Endodermal cell (in vitro differentiated cells): ENCODE measurements around the gene KCNQ5. TPM values are rescaled to one million over a fixed set of nuclear protein-coding genes. Genes with fewer than 3 reads are reported as not detected.

Experiments
- DNase-seq: peaks from one replicate; pipeline ENCODE4 v3.0.0-alpha.2; 2017
- H3K27ac ChIP-seq: 2 replicates; pipeline ENCODE4 v1.5.1; 2013; ENCODE audit warnings: mild to moderate bottlenecking, low read depth, low read length, moderate library complexity
- H3K27me3 ChIP-seq: 2 replicates; pipeline ENCODE4 v1.6.1; 2013; ENCODE audit warnings: mild to moderate bottlenecking, low read length, moderate library complexity; ENCODE audit not compliant: insufficient read depth, control insufficient read depth, poor library complexity, severe bottlenecking
- H3K36me3 ChIP-seq: 2 replicates; pipeline ENCODE4 v1.7.0; 2013; ENCODE audit warnings: mild to moderate bottlenecking, low read length, moderate library complexity; ENCODE audit not compliant: control insufficient read depth, insufficient read depth
- H3K4me1 ChIP-seq: one replicate; pipeline ENCODE4 v1.7.0; 2013; ENCODE audit warnings: low read length; ENCODE audit not compliant: control insufficient read depth, insufficient read depth
- H3K4me3 ChIP-seq: 2 replicates; pipeline ENCODE4 v1.5.1; 2013; ENCODE audit warnings: mild to moderate bottlenecking, low read length, moderate library complexity
- H3K9ac ChIP-seq: 2 replicates; pipeline ENCODE4 v1.6.1; 2013; ENCODE audit warnings: mild to moderate bottlenecking, low read length, moderate library complexity; ENCODE audit not compliant: poor library complexity, severe bottlenecking; ENCODE audit errors: extremely low read depth
- H3K9me3 ChIP-seq: 2 replicates; pipeline ENCODE4 v1.6.1; 2013; ENCODE audit warnings: mild to moderate bottlenecking, low read length, moderate library complexity; ENCODE audit not compliant: control insufficient read depth
- H3K27ac Mint-ChIP-seq: 2 replicates; pipeline ENCODE4 v1.8.0; 2020; ENCODE audit warnings: mixed read lengths
- H3K27me3 Mint-ChIP-seq: 2 replicates; pipeline ENCODE4 v1.8.0; 2021; ENCODE audit warnings: mild to moderate bottlenecking, mixed read lengths; ENCODE audit not compliant: insufficient read depth
- H3K36me3 Mint-ChIP-seq: 2 replicates; pipeline ENCODE4 v1.8.0; 2020; ENCODE audit warnings: low read depth, mixed read lengths
- H3K4me1 Mint-ChIP-seq: 2 replicates; pipeline ENCODE4 v1.8.0; 2020; ENCODE audit warnings: mixed read lengths
- H3K4me3 Mint-ChIP-seq: 2 replicates; pipeline ENCODE4 v1.8.0; 2020; ENCODE audit warnings: mild to moderate bottlenecking, moderate library complexity, mixed read lengths
- H3K9me3 Mint-ChIP-seq: 2 replicates; pipeline ENCODE4 v1.8.0; 2020; ENCODE audit warnings: mild to moderate bottlenecking, mixed read lengths
- CTCF ChIP-seq: fragments of 200-600 bp; sonication (generic); conservative IDR thresholded peaks from 2 replicates; pipeline ENCODE4 v1.5.0; 2021; ENCODE audit warnings: antibody characterized with exemption, mild to moderate bottlenecking
- WGBS, 2 experiments: methylation state at CpG; one replicate each; pipeline versions ENCODE4 v1.1.5 to v1.1.7; 2013; ENCODE audit warnings: missing lambda C conversion rate in 2 of 2, mixed read lengths in 1 of 2; ENCODE audit not compliant: insufficient coverage in 1 of 2, insufficient read length in 1 of 2; 5-methylcytosine and 5-hydroxymethylcytosine counted together
- total RNA-seq, 2 donors: library from RNA; stranded (reverse); fragmentation: NEBNext Ultra II Directional in 1 of 2; extraction: Animal tissue kit (Norgen Biotek cat#: 25700) in 1 of 2; gene quantifications; 2 replicates in 1 of 2; 3 replicates in 1 of 2; pipeline ENCODE4 v1.2.1, GENCODE V29; 2021

KCNQ5 gene
- total RNA-seq, 2 donors from 2014 or later: 2.4 to 8.3 TPM

- no peaks in the 10 kb centered on the region for H3K9me3 ChIP-seq
- H3K36me3 ChIP-seq: no peaks in the 10 kb centered on the region
- no peak for DNase-seq
- no peak overlapping the region for H3K27ac ChIP-seq
- H3K27me3 ChIP-seq: no peaks in the 10 kb centered on the region
- no peak for TF ChIP-seq CTCF
- H3K4me1 ChIP-seq: no peaks in the 10 kb centered on the region
- H3K4me3 ChIP-seq: no peak overlapping the region
- no peak overlapping the region for H3K27ac Mint-ChIP-seq
- peaks cover 8% of the 10 kb centered on the region for H3K4me1 Mint-ChIP-seq
- WGBS, 2 experiments: 87 to 89% methylated on average over 2 to 4 of the region's 4 CpGs
- H3K9ac ChIP-seq: no peak overlapping the region
- no peaks in the 10 kb centered on the region for H3K36me3 Mint-ChIP-seq
- no peaks in the 10 kb centered on the region for H3K9me3 Mint-ChIP-seq
- no peak overlapping the region for H3K4me3 Mint-ChIP-seq
- no peaks in the 10 kb centered on the region for H3K27me3 Mint-ChIP-seq
These were observed 188.9 kb downstream of the KCNQ5 start for GRCh38 chr6:72810571-72811280.

DNA sequence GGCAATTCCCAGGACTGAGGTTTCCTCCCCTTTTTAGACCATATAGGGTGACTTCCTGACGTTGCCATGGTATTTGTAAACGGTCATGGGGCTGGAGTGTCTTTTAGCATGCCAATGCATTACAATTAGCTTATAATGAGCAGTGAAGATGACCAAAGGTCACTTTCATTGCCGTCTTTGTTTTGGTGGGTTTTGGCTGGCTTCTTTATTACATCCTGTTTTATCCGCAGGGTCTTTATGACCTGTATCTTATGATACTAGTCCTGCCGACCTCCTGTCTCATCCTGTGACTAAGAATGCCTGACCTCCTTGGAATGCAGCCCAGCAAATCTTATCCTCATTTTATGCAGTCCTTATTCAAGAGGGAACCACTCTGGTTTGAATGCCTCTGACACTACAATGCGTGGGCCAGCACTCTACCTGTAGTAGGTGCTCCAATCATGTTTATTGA, 190.1 kb downstream of the KCNQ5 start:
- WGBS, 2 experiments: 67 to 83% methylated on average over 2 to 6 of the region's 6 CpGs
- peak; percentile 74 for DNase-seq
- Histone ChIP-seq H3K27me3 (no peaks in the 10 kb centered on the region), H3K9me3 (no peaks in the 10 kb centered on the region), H3K4me1 (no peaks in the 10 kb centered on the region), H3K36me3 (no peaks in the 10 kb centered on the region), H3K4me3 (no peak overlapping the region), H3K9ac (no peak overlapping the region), H3K27ac (no peak overlapping the region)
- no peak for TF ChIP-seq CTCF
- peak overlapping the region; percentile 72 for H3K27ac Mint-ChIP-seq
- no peaks in the 10 kb centered on the region for H3K36me3 Mint-ChIP-seq
- peaks cover 8% of the 10 kb centered on the region for H3K4me1 Mint-ChIP-seq
- no peak overlapping the region for H3K4me3 Mint-ChIP-seq
- no peaks in the 10 kb centered on the region for H3K9me3 Mint-ChIP-seq
- H3K27me3 Mint-ChIP-seq: no peaks in the 10 kb centered on the region

DNA sequence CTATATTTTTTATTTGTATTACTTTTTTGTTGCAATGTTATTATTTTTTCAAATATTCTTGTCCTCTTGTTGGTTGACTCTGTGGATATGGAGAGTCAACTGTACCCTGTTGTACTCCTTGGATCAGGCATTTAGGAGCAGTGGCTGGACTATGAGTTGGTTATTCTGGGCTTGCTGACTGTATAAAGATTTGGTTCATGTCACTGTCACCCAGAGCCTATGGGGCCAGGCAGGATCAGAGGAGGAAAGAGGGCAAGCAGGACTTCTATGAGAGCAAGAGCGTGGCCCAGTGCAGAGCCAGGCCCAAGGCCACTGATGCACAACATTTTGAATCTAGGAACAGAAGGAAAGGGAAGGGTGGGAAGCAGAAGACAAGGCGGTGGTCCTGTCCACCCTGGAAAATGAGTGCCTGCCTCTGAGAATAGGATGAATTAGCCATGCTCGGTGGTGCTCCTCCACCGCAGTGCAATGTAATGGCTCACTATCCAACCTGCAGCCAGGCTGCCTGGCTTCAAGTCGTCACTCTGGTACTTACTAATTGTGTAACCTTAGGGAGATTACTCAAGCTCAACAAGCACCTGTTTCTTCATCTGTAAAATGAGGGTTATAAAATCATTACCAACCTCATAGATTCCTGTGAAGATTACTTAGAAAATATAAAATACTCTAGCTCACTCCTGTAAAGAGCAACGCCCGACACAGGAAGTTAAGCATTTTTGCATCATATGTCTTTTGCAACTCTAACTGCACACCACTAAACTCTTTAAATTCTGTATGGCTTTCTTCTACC, 192.1 kb downstream of the KCNQ5 start:
- WGBS, 2 experiments: 79 to 87% methylated on average over 6 to 7 of the region's 7 CpGs

More for the DNA sequence above, 192.1 kb downstream of the KCNQ5 start:
- Histone ChIP-seq H3K27me3 (no peaks in the 10 kb centered on the region), H3K27ac (no peak overlapping the region), H3K9ac (no peak overlapping the region), H3K4me1 (no peaks in the 10 kb centered on the region), H3K36me3 (no peaks in the 10 kb centered on the region), H3K4me3 (no peak overlapping the region), H3K9me3 (no peaks in the 10 kb centered on the region)
- Mint-ChIP-seq H3K9me3 (no peaks in the 10 kb centered on the region), H3K4me1 (peaks cover 8% of the 10 kb centered on the region), H3K36me3 (no peaks in the 10 kb centered on the region), H3K27ac (no peak overlapping the region), H3K27me3 (no peaks in the 10 kb centered on the region), H3K4me3 (no peak overlapping the region)
- DNase-seq: no peak
- TF ChIP-seq CTCF: no peak
